Fibroblast of skin of abdomen (primary cell): ENCODE results near the gene ELOVL5.
A peak's percentile ranks its signal among the peaks of the same experiment; 100 is the strongest.

Experiments
- DNase-seq: peaks from one replicate; pipeline ENCODE4 v3.0.0-alpha.2; 2013

Gene ELOVL5

DNA sequence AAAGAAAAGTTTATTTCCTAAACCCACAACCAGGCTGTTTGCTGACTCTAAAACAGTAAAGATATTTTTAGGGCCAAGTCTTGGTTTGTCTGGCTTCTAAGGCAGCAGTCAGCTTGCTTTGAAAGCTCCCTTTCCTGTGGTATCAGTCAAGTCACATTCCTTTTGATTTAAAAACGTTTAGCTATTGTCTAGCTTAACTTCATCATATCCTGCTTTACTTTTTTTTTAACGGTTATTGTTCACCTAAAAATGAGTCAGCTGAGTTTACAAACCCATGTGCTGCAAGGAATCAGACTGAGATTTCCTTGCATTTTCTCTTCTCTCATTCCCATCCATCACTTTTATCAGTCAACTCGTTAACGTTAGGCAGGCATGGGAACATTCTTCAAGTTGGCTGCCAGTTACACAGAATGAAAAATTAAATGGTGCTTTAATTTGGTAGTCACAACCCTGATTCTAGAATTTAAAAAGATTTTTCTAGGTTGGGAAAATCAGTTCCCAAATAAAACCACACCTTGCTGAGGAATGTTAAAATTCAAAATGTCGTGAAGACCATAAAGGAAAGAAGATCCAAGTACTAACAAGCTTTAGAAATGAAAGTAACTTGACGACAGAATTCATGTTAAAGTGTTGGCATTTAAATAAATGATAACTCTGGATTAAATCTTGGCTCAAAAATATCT, 45.9 kb downstream of the ELOVL5 start:
- peak; percentile 90 for DNase-seq

DNA sequence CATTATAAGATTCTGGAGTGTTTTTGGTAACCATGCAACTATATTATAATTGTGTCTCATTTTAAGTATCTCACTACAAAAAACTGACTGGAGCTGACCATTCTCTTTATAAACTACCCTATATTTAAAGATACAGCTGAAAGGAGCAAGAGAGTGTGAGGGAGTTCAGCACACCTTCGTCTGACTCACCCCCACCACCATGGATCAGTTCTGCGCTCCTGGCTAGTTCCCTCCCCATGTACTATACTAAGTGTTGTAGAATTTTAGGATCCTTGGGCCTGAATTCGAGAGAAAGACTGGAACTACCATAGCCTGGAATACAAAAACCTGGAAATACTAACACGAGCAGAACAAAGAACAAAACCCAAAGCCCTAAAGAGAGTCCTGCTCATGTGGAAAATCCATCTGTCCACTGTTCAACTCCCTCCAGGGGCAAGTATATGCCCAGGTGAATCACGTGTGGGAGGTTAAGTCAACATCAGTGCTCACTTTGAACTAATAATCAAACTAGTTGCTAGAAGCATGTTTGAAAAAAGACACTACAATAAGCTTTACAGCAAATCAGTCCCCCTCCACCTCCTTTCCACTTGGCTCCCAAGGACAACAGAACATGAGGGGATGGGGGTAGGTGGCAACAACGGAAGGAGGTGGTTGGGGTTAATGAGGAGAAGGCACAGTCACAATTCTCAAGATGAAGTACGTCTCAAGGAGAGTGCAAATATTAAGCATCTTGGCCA, 46.8 kb downstream of the ELOVL5 start:
- no peak for DNase-seq

DNA sequence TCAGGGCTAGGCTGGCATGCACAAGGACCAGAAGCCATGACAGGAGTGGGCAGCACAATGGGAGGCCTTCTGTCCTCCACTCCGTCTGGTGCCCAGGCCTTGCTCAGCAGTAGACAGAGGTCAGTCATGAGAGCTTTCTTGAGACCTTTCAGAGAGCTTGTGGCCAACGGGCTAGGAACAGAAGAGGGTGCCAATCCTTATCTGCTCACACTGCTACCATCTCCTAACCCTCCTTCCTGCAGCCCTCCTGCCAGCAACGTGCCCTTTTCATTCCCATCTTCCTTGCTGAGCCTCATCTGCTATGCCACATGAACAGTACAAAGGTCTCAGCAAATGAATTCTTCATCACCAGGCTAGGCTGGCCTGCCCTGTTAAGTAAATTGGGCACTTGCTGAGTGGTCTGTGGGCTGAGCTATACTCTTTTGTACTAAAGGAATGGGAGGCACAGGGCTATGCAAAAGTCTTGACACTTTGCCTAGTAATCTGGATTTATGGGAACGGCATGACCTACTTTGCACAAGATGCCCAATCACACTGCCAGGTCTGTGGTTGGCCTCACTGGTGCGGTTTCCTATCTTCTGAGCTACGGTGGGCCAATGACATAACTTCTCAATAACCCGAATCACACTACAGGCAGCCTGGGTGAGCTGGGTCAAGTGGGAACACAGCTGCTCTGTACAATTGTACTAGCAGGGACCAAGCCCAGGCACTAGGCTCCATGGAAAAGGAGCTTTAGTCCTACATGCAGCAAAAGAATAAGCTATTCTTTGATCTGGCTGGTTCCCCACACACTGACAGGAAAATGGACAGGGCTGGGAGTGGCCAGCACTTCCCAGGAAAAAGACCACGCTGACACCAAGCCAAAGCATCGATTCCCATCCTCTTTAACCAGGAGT, 47.8 kb downstream of the ELOVL5 start:
- no peak for DNase-seq

DNA sequence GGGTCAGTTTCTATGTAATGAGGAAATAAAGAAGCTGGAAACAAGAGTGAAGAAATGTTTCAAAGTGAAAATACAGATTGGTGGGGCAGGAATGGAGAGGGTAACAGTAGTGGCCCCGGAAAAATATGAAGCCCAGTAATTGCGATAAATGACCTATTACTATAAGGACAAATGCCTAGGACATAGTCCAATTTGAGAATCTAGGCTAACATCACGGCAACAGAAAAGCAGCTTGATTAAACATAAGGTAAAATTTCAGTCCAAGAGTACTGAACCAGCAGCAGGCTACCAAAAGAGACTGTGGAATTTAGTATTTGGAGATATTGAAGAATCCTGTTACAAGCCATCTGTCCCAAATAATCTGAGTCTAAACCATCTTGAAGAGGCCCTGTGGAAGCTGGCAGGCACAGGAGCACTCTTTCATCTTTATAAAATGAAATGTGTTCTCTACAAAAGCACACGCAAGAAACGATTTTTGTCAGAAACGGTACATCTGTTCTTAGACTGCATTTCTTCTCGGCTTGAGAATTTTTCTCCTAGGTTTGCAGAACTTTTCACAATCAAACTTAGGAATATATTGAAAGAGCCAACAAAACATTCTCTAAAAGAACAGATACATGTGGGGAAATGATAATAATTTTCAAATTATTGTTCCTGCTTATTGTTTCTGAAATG, 49.3 kb downstream of the ELOVL5 start:
- no peak for DNase-seq

DNA sequence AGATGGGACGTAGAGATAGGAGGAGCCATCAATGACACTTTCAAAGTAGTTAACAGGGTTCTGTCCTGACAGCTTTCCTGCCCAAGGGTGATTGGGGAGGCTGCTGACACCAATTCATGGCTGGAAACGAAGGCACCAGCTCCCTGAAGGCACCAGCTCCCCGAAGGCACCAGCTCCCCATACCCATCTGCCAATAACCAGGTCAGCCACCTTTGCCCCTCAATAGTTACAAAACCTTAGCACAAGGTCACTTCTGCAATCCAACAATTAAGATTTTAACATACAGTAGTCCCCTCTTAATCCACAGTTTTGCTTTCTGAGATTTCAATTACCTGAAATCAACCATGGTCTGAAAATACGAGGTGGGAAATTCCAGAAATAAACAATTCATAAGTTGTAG, 51.7 kb downstream of the ELOVL5 start:
- no peak for DNase-seq

DNA sequence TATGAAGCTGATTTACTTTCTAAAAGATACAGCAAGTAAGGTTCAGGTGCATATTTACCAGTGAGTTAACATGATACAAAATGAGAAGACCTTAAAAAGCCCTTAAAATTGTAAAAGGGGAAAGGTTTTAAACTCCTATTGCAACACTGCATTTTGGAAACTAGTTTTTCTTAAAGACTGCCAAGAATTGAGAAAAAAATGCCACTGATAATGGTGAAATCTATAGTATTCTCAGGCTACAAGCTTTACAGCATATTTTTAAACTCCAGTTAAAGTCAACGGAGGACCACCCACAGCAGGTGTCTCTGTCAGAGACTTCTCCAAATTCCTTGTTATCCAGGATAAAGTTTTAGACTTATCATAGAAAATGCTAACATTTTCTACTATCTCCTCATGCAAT, 53.6 kb downstream of the ELOVL5 start:
- no peak for DNase-seq

DNA sequence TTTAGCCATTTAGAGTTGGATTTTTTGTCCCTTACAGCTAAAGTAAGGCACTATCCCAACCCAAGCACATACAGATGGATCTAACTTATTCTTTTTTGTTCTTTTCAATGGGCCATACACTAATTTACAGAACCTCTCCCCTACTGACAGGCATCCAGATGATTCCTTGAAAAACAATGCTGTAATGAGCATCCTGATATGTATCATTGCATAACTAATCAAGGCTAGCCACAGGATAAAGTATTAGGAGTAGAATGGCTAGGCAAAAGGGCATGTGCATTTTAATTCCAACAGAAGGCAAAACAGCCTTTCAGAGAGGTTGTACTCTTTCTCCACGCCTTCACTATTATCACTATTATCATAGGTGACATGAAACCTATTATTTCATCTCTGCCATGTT, 54.1 kb downstream of the ELOVL5 start:
- peak; percentile 26 for DNase-seq

DNA sequence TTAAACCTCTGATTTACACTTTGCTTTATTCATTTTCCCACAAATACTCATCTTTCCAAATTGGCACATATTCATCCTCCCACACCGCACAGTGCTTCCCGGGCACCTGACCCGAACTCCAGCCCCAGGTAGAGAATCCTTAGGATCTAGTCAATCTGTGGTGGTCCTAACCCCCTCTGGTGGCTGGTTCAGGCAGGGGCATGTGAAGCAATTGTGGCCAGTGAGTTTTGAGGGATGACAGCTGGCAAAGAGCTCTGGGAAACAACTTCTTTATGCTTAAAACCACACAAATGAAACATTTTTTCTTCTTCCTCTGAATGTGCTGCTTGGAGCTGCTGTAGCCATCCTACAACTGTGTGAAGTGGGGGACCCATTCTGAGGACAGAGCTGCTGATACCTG, 54.7 kb downstream of the ELOVL5 start:
- no peak for DNase-seq

DNA sequence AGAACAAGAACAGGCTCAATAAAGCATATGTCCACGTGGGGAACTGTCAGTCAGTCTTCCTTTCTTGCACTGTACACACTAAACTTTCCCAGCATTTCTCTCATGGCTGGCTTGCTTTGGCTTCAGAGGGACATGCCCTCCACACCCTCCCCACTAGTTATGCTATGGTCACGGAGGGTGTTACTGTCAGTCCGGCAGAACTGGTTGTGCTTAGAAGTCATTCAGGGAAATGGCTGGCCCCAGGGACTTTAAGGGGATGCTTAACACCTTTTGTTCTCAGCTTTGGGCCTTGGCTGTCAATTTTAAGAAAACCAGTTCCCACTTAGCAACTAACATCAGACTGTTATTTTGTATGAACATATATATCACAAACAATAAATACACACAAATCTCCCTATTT, 55.1 kb downstream of the ELOVL5 start:
- no peak for DNase-seq

DNA sequence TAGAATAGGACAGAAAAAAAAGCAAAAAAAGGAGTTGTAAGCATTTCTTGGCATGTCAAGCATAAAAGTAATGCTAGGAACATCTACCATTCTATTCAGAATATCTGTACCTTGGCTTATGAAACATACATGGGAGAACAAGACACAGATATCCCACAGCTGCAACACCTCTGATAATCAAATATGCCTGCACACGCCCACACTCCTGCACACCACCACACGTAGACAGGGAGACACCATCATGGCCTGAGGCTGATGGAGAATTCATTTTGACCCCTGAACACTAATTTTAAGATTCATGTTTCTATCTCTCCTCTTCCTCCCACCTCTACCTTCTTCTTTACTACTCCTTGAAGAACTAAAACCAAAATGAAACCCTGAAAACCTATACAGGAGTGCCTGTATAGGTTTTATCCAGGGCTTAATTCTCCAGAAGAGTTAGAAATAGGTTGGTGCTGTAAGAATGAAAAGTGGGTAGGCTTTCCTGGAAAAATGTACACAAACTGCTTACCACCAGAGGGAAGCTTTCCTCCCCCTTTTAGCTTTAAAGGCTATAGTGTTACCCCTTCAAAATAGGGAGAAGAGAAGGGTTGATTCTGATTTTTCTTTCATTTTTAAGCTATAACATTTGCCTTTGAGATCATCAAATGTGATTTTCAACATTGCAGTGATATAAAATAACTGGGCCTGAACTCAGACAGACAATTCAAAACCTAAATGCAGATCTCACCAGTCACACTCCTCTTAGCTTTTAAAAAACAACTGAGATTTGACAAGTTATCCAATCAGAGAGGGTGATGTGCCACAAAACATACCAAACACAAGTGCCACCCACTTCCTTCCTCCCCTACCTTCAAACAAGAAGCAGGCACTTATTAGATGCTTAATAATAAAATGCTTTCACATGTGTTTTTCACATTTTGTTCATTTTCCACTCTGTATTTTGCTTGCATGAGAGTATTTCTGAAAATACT, 57.9 kb downstream of the ELOVL5 start:
- DNase-seq = no peak

DNA sequence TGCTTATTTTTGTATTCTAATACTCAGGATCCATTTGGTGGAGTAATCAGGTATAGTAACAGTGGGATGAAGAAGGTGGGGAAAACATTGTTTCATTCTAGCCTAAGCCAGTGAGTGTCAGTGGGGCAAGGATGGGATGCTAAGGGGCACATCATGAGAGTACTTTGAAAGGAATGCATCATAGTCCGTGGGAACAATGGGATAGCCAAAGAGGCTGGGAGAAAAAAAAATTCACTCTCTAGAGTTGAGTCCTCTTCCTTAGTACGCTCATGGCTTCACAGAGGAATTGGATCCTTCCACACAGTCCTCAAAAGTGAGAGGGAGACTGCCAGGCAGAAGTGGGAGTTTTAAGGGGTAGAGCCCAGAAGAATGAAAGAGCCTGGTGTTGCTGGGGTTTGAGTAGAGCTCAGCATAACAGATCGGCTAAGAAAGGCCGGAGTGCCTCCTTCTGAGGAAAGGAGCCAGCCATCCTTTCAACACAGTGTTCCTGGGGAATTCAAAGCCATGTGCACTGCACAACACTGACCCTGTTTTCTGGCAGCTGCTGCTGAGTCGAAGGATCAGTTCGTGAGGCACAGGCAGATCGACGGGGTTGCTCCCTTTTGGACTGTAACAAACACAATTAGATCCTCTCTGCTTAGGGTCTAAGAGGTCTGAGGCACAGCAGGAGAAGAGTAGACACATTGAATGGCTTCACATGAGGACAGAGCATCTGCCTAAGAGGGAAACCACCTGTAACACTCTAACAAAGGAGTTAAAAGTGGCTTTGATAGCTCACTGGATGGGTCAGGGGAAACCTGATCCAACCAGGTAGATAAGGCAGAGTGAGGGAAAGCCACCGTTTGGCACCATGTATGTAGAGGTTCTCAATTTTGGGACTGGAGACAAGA, 61.2 kb downstream of the ELOVL5 start:
- DNase-seq = no peak

DNA sequence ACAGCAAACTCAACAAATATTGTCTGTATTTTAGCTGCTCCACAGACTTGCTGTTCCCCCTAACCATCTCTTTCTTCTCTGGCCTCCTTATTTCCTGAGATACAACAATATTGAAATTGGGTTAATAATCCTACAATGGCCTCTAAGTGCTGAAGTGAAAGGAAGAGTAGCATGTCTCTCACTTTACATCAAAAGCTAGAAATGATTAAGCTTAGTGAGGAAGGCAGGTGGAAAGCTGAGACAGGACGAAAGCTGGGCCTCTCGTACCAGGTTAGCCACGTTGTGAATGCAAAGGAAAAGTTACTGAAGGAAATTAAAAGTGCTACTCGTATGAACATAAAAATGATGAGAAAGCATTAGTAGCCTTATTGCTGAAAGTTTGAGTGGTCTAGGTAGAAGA, 63.8 kb downstream of the ELOVL5 start:
- no peak for DNase-seq

DNA sequence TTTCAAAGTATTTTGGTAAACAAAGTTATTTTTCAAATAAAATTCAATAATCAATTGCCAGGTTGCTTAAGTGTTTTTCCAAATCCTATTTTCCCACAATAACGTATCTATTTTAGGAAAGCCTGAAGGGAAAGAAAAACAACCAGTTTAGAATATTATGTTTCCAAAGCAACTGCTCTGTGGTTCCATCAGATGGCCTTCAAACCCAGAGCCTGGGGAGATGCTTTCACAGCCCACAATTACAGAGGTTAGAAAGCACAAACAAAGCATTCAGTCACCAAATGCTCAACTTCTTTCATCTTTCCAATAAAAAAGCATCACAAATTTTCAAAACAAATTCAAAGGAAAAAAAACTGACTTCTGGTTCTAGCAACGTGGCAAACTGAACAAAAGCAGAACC, 66.0 kb downstream of the ELOVL5 start:
- no peak for DNase-seq

DNA sequence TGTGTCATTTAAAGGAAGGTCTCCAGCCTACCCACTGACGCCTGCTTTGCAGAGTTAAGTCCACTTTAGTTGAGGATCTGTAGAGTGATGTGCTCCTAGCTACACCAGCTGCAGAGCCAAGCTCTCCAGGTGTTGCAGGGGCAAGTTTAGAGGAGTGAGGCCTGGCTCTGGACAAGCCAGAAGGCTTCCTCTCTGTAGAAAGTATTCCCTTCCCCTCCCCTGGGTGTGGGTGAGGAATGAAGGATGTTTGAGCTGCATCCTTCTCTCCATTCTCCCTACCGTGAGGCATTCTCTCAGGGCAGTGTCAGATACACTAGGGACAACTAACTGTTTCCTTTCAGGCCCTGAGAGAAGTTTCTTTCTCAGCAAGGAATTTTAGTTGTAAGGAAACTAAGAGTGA, 66.5 kb downstream of the ELOVL5 start:
- DNase-seq = no peak

DNA sequence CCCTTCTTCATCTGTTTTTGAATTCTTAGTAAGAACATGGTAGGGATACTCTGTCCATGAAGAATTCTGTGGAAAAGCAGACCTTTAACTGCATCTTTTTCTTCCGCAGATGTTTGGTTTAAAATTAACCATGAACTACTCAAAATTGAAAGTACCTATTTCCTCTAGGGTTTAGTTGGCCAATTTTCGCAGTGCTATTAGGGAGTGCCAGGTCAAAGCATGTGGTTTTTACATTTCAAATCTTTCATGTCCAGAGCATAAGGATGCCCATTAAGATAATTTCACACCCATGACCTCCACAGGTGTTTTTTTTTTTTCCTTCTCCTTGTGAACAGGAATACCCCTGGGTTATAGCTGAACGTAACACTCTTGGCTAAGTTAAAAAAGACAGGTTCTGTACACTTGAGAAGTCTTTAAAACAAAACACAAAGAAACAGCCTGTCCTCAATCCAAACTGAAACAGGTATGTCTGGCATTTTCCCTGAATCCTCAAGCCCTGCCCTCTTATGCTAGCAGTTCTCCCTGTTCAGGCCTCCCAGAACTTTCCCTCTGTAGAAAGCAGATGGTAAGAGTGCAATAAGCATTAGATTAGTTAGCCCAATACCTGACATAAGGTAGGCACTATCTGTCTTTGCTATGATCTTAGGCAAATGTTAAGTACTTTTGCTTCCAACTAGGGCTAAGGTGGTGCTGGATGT, 67.1 kb downstream of the ELOVL5 start:
- DNase-seq = no peak

DNA sequence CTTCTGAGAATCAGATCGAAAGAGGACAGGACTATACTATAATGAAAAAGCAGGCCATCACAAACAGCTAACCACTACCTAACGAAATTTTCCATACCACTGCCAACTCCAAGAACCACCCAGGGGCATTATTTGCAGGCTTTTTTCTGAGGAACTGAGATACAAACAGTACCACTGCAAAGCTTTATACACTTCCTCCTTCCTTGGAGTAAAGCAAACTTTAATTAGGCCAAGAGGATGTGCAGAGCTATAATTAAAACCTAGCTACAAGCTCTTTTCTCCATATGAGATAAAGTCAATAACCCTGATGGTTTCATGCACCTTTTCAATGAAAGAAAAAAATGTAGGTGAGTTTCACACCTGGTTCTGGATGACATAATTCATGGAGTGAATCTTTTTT, 68.5 kb downstream of the ELOVL5 start:
- DNase-seq = no peak

DNA sequence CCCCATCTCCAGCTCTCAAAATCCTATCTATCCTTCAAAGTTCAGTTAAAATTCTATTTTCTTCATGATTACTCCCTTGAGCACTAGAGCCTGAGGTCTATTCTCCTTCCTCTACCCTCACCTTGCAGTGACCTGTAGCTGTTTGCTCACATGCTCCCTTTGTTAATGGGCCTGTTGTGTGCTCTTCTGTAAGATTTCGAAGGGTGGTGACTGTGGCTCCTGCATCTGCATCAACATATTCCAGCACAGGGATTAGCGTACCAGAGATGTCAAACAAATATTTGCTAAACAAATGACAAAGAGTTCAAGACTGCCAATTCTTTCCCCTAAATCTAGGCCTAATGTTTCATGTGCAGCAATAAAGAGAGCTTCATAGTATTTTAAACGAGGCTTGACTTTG, 69.5 kb downstream of the ELOVL5 start:
- no peak for DNase-seq

DNA sequence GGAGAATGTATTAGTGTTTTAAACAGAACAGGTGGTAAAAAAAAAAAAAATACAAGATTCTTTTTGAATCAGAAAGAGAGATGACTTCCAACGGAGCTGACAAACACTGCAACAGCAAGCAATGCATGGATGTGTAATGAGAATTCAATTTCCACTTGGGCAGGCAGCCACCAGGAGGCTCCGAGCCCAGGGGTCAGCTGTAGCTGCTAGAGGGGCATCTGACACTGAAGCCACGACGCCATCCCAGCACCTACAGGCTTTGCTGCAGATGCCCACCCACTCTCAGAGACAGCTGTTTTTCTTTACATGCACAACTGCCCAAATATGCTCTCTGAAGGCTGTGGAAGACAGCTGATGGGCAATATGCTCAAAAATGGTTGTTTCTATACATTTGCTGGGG, 75.4 kb downstream of the ELOVL5 start:
- no peak for DNase-seq

DNA sequence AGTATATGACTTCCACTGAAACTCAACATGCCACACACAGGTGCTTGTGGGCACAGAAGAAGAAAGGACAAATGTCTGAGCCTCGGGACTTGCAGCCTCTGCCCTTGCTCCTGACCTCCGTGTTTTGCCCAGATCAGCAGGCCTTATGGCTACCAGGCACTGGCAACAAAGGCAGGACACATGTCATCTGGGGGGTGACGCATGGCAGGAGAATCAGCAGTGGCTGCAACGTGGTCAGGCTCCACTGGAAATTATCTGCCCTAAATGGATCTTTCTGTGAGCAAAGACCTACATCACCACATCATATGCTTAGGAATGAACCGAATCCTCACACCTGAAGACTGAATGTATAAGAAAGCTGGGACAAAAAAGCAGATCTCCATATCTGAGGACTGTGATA, 78.9 kb downstream of the ELOVL5 start:
- no peak for DNase-seq
